Mammary epithelial cell (primary cell): Measurements from ENCODE around the gene PCDHGA11.

ENCODE experiments used
- CTCF ChIP-seq, 2 donors: IDR thresholded peaks in 1 of 2; conservative IDR thresholded peaks in 1 of 2; 2 replicates each; pipeline ENCODE4 v1.5.1; 2011 to 2012; ENCODE audit warnings: inconsistent platforms in 2 of 2, low read length in 2 of 2, mild to moderate bottlenecking in 2 of 2, control low read depth in 1 of 2, low read depth in 1 of 2; ENCODE audit not compliant: insufficient read depth in 1 of 2; ENCODE audit errors: extremely low read depth in 1 of 2
- EZH2 ChIP-seq: IDR thresholded peaks from 2 replicates; pipeline ENCODE4 v1.6.1; 2012; ENCODE audit warnings: low read length, inconsistent platforms, borderline replicate concordance

- no peak for TF ChIP-seq CTCF (conservative IDR thresholded peaks at IDR 0.05 in 1 of 2, IDR thresholded peaks at IDR 0.05 in 1 of 2; ENCODE audit: extremely low read depth in 1 of 2, insufficient read depth in 1 of 2, low read depth in 1 of 2, low read length in 2 of 2)
- no peak for TF ChIP-seq EZH2
Measured at GRCh38 chr5:141388661-141389060, 32.2 kb upstream of the PCDHGA11 start.
